ENCODE results near the gene LPGAT1. TPM values are rescaled to one million over a fixed set of nuclear protein-coding genes. Genes with fewer than 3 reads are reported as not detected.

The LPGAT1 gene
- total and polyA plus RNA-seq, 2 donors (not counting 3 experiments of a cell fraction or from before 2014, with no cell fraction given), result 6.1 to 46.0 TPM

DNA sequence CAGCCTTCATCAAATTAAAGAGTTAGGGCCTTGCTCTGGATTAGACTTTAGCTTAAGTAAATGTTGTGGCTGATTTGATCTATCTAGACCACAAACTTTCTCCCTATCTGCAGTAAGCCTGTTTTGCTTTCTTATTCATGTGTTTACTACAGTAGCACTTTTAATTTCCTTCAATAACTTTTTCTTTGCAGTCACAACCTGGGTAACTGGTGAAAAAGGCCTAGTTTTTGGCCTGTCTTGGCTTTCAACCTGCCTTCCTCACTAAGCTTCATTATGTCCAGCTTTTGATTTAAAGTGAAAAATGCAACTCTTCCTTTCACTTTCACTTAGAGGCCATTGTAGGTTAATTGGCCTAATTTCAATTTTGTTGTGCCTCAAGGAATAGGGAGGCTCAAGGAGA lies 12.5 kb upstream of the LPGAT1 start:
- Histone ChIP-seq H3K36me3 (ENCODE audit: control insufficient read depth in 2 of 2, extremely low read depth in 1 of 2, insufficient read depth in 2 of 2, low read length in 2 of 2) (no peaks in the 10 kb centered on the region), H3K9me1 (replicated peaks; ENCODE audit: control insufficient read depth, extremely low read depth, insufficient read depth, low read length) (no peaks in the 10 kb centered on the region), H3K9me3 (replicated peaks; ENCODE audit: control insufficient read depth, insufficient read depth, low read length) (no peaks in the 10 kb centered on the region), H3K79me2 (ENCODE audit: control insufficient read depth, insufficient read depth, low read length) (no peaks in the 10 kb centered on the region), H3K27me3 (ENCODE audit: control insufficient read depth in 2 of 2, insufficient read depth in 2 of 2, low read length in 2 of 2) (peaks cover 7 to 17% of the 10 kb centered on the region in 2 experiments), H3K27ac (ENCODE audit: insufficient read depth, low read depth, low read length) (no peak overlapping the region), H3K4me2 (ENCODE audit: insufficient read depth, low read length) (no peak overlapping the region), H4K20me1 (replicated peaks; ENCODE audit: control insufficient read depth, extremely low read depth, insufficient read depth, low read length) (no peaks in the 10 kb centered on the region), H2AFZ (ENCODE audit: low read depth, low read length) (no peak overlapping the region), H3K4me1 (ENCODE audit: control insufficient read depth, extremely low read depth, insufficient read depth, low read length) (no peaks in the 10 kb centered on the region), H3K9ac (replicated peaks; ENCODE audit: extremely low read depth, insufficient read depth, low read length) (no peak overlapping the region), H3K4me3 (replicated peaks in 1 of 3; ENCODE audit: insufficient read depth in 1 of 3, low read depth in 1 of 3, low read length in 3 of 3) (no peak overlapping the region)
- dilution Hi-C loops (cut with MboI; ENCODE audit: extremely low pct_ligation_motif_present, low sequenced_read_pairs), result no loop called here
- no peak for FAIRE-seq
- POLR2A ChIA-PET, result no interaction called here
- TF ChIP-seq MYC (IDR thresholded peaks at IDR 0.05; ENCODE audit: low read depth, low read length), result no peak
- no peak for TF ChIP-seq JUN (IDR thresholded peaks at IDR 0.05; ENCODE audit: borderline replicate concordance, insufficient read depth, insufficient read length, low read depth)
- no peak for TF ChIP-seq EZH2 (IDR thresholded peaks at IDR 0.05; ENCODE audit: borderline replicate concordance, low read depth, low read length, severe bottlenecking)
- no peak for TF ChIP-seq FOS (IDR thresholded peaks at IDR 0.05; ENCODE audit: borderline replicate concordance, insufficient read depth, low read length)
- no peak for TF ChIP-seq POLR2A (IDR thresholded peaks at IDR 0.05; ENCODE audit: low read depth, low read length)
- TF ChIP-seq, protein P1, sequence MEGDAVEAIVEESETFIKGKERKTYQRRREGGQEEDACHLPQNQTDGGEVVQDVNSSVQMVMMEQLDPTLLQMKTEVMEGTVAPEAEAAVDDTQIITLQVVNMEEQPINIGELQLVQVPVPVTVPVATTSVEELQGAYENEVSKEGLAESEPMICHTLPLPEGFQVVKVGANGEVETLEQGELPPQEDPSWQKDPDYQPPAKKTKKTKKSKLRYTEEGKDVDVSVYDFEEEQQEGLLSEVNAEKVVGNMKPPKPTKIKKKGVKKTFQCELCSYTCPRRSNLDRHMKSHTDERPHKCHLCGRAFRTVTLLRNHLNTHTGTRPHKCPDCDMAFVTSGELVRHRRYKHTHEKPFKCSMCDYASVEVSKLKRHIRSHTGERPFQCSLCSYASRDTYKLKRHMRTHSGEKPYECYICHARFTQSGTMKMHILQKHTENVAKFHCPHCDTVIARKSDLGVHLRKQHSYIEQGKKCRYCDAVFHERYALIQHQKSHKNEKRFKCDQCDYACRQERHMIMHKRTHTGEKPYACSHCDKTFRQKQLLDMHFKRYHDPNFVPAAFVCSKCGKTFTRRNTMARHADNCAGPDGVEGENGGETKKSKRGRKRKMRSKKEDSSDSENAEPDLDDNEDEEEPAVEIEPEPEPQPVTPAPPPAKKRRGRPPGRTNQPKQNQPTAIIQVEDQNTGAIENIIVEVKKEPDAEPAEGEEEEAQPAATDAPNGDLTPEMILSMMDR (IDR thresholded peaks at IDR 0.05; ENCODE audit: extremely low read depth in 1 of 2, insufficient read depth in 1 of 2, low read depth in 1 of 2, low read length in 2 of 2), result no peak
- TF ChIP-seq POLR2AphosphoS5 (IDR thresholded peaks at IDR 0.05; ENCODE audit: insufficient read depth, low read depth, low read length), result no peak
- TF ChIP-seq, protein P2, sequence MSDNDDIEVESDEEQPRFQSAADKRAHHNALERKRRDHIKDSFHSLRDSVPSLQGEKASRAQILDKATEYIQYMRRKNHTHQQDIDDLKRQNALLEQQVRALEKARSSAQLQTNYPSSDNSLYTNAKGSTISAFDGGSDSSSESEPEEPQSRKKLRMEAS (IDR thresholded peaks at IDR 0.05; ENCODE audit: insufficient read depth, insufficient read length), result no peak
- TF ChIP-seq GATA2 (IDR thresholded peaks at IDR 0.05; ENCODE audit: insufficient read depth, insufficient read length, low read depth, low read length), result no peak
- DNase-seq (ENCODE audit: low read depth, low spot score), result no peak
- intact Hi-C loops (cut with micrococcal nuclease), result no loop called here
- CTCF ChIA-PET, result interaction anchor here (0.9 to 1.3 kb wide), 3 partner anchors 7 to 26 kb away, joined by 3 to 4 read pairs (median 3); no protein-coding TSS in a partner anchor
- BruUV-seq (replicated peaks), result no TSS peak
